GM13976 (cell line): ENCODE results near the gene MON2.

Experiments used
- DNase-seq: peaks from one replicate; pipeline ENCODE4 v3.0.0; 2012; ENCODE audit warnings: low spot score
- in situ Hi-C: fragments of 300-500 bp; cut with MboI; formaldehyde crosslinking; loops from one replicate; pipeline ENCODE4 v1.12.0; 2022; ENCODE audit warnings: low sequenced_read_pairs, mixed read lengths, inconsistent platforms; ENCODE audit not compliant: unreplicated experiment
- TF ChIP-seq, protein P1 (sequence below): IDR thresholded peaks from 2 replicates; pipeline ENCODE4 v1.5.1; 2012; ENCODE audit warnings: borderline replicate concordance, mild to moderate bottlenecking; ENCODE audit not compliant: insufficient read depth; ENCODE audit errors: extremely low read depth, missing control alignments, control extremely low read depth

The MON2 gene

DNA sequence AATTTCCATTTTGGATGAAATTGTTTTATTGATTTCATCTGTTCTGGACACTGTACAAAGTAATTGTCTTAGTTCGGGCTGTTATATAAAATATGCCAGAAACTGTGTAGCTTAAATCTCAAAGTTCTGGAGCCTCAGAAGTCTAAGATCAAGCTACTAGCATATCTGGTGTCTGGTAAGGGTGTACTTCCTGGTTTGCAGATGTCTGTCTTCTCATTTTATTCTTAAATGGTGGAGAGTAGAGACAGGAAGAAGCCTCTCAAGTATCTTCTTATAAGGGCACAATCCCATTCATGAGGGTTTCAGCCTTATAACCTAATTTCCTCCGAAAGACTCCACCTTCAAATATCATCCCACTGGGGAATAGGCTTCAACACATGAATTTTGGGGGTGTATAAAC, 51.3 kb downstream of the MON2 start:
- DNase-seq: no peak
- TF ChIP-seq, protein P1, sequence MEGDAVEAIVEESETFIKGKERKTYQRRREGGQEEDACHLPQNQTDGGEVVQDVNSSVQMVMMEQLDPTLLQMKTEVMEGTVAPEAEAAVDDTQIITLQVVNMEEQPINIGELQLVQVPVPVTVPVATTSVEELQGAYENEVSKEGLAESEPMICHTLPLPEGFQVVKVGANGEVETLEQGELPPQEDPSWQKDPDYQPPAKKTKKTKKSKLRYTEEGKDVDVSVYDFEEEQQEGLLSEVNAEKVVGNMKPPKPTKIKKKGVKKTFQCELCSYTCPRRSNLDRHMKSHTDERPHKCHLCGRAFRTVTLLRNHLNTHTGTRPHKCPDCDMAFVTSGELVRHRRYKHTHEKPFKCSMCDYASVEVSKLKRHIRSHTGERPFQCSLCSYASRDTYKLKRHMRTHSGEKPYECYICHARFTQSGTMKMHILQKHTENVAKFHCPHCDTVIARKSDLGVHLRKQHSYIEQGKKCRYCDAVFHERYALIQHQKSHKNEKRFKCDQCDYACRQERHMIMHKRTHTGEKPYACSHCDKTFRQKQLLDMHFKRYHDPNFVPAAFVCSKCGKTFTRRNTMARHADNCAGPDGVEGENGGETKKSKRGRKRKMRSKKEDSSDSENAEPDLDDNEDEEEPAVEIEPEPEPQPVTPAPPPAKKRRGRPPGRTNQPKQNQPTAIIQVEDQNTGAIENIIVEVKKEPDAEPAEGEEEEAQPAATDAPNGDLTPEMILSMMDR: no peak
- in situ Hi-C loops: no loop called here

- DNase-seq: no peak
- in situ Hi-C loops: no loop called here
- TF ChIP-seq, protein P1: no peak
Observed at GRCh38 chr12:62519043-62519442, 52.4 kb downstream of the MON2 start.

- TF ChIP-seq, protein P1: no peak
- no peak for DNase-seq
- in situ Hi-C loops: no loop called here
Observed at GRCh38 chr12:62520361-62520760, 53.7 kb downstream of the MON2 start.

GRCh38 chr12:62522984-62523383, 56.4 kb downstream of the MON2 start:
- TF ChIP-seq, protein P1: no peak
- peak; percentile 11 for DNase-seq
- in situ Hi-C loops: no loop called here

GRCh38 chr12:62523619-62524018, 57.0 kb downstream of the MON2 start:
- in situ Hi-C loops: no loop called here

GRCh38 chr12:62525271-62525670, 58.6 kb downstream of the MON2 start:
- DNase-seq: no peak
- in situ Hi-C loops: no loop called here
- TF ChIP-seq, protein P1: no peak

More at GRCh38 chr12:62523619-62524018, 57.0 kb downstream of the MON2 start:
- DNase-seq: no peak
- TF ChIP-seq, protein P1: no peak

- DNase-seq: no peak
- TF ChIP-seq, protein P1: no peak
- in situ Hi-C loops: no loop called here
Observed at GRCh38 chr12:62530596-62530995, 64.0 kb downstream of the MON2 start.
